ENCODE results near the gene APP.
"Not testable (repeated sequence)": the region's sequence is repeated elsewhere in the genome, so short reads cannot be mapped to it uniquely, and the experiment has no call there.

The APP gene

DNA sequence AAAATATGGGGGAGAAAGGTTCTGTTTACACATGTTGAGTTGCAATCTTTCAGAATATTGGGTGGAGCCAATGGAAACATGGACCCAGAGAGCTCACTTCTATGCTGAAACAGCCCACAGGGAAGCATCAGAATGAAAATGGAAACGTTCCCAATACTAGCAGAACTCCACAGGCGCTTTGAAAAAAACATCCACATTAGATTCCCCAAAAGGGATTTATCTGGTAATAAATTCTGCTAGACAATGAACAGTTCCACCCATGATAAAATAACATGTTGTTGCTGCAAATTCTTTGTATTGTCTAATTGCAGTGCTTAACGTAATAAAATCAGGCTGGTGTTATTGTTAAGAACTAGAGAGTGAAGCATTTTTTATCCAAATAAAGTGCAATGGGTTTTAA lies 238.8 kb downstream of the APP start:
- no peak for DNase-seq

DNA sequence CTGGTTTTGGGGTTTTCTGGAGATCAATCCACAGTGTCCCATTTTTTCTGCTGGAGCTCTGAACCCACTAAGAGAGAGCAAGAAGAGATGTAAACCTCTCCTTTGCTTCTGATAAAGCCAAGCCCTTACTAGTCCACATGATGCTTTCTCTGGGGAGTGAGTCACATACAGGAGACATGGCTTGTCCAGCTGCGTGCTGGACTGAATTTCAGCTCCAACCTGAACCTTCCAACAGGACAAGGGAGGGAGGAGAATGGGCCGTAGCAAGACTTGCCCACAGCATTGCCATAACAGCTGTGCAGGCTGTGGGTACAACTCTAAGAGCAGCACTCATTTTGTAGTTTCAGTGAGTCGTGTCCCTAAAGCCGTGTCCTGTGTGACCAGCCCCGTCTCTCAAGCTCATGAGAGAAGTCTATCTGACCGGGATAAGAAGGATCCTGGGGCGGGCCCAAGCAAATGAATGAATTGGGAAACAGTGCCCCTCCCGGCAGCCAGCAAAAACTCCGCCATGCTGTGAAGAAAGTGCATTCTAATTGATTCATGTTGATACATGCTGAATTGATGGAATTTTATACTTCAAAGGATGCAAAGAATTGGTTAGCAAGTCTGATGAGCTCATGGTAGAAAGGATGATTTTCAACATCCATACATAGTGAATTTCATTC lies 240.6 kb downstream of the APP start:
- no peak for DNase-seq

DNA sequence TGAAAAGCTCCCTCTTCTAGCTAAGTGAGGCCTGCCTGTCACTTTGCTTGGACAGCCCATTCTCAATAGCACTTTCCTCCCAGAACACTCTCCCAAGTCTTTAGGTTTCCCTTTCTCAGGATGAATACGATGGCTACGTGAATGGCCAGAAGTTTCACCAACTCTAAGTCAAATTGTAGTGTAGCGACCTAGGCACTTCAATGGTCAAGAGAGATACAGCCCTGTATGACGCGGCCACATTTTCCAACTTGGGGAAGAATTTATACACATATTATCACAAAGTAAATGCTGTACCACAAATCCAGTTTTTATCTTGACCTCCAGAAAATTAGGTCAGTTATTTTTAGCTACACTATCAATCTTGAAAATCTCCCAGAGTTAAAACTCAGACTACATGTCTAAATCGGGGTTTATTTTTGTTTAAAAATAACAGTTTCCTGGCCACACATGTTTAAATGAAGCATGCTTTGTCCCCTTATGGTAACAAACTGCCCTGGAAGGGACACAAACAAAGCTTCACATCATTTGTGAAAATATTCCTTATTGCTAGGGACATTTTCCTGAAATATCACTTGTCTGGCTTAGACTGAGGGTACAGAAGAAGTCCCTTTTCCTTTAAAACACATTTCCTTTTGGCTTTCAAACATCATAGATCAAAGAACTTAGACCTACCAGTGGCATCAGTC lies 243.2 kb downstream of the APP start:
- DNase-seq: no peak

DNA sequence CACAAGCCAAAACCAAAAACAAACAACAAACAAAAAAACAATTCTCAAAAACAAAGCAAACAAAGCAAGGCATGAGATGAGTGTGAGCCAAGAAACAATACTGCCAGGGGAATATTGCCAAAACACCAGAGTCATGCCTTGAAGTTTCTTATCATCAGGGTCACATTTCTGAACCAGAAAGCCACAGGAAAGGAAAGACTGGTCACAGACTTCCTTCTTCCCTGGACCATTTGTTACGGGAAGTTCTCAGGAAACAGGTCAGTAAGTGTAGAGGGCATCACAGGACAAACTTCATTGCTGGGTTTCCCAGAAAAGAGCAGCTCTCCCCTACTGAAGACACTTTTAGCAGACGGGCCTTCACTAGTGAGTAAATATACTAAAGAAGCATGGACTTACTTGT lies 244.6 kb downstream of the APP start:
- DNase-seq: no peak

DNA sequence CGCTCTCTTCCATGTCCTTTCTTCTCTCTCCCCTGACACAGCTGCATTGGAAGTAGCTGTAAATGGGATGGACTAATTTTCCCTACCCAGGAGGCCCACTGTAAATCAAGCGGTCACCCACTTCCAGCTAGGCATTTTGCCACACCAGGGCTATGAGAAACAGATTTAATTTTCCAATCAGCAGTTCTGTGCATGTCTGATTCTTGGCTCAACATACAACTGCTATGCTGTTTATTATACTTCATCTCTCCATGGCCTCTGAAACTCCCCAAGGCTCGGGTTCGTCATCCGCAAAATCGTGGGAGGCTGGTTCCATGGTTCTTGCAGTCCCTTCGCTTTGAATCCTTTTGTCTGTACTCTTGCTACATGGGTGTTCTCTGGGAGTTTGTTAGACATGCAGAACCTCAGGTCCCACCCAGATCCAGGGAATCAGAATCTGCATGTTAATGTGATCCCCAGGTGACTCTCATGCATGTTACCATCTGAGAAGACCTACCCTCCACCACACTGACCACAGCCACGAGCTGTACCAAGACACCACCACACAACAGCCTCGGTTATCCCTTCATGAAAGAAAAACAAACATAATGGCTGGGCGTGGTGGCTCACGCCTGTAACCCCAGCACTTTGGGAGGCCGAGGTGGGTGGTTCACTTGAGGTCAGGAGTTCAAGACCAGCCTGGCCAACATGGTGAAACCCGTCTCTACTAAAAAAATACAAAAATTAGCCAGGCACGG lies 245.3 kb downstream of the APP start:
- no peak for DNase-seq

DNA sequence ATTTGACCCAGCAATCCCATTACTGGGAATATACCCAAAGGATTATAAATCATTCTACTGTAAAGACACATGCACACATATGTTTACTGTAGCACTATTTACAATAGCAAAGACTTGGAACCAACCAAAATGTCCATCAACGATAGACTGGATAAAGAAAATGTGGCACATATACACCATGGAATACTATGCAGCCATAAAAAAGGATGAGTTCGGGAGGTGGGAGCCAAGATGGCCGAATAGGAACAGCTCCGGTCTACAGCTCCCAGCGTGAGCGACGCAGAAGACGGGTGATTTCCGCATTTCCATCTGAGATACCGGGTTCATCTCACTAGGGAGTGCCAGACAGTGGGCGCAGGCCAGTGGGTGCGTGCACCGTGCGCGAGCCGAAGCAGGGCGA lies 252.4 kb downstream of the APP start:
- not testable (repeated sequence) for DNase-seq

DNA sequence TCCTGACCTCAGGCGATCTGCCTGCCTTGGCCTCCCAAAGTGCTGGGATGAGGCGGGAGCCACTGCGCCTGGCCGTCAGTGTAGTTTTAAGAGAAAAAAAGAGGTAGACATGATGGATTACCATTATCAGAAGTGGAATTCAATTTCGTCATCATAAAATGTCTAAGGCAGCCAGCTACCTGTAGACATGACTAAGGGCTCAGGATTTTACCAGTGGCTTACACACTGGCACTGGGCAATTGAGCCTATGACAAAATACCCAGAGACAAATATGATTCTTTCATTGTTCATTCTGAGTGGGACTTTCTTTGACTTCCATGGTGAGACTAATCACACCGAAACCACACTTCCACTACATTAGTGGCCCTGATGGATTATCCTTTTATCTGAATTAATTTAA lies 254.3 kb downstream of the APP start:
- no peak for DNase-seq

DNA sequence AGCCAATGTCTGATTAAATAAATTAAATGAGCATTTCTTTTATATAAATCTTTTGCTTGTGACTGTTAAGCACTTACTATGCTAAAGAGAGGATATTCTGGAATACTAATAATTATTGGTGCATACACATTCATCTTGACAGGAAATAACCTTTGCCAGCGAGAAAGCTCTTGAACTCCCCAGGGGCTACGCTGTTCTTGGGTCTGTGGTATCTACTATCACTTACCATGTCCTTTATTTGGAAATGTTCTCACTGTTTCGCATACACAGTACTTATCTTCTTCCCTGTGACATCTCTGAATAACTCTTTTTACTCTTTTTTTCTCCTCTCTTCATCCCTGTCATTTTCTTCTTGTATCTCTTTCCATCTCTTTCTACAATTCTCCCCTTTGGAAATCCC lies 257.1 kb downstream of the APP start:
- no peak for DNase-seq

DNA sequence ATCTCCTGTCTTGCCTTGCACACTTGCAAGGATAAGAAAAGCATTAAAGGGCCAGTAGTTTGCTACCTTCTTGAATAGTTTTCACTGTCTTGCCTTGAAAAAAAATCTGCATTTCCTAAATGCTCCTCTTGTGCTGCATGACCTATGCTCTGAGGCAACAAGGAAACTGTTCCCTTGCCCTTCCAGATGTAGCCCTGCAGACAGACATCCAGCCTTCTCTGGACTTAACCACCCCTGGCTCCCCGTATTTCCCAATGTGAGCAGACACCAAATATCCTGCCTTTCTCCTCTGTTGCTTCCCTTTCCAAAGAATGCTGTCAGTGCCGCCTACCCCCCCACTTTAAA lies 258.2 kb downstream of the APP start:
- DNase-seq: no peak

DNA sequence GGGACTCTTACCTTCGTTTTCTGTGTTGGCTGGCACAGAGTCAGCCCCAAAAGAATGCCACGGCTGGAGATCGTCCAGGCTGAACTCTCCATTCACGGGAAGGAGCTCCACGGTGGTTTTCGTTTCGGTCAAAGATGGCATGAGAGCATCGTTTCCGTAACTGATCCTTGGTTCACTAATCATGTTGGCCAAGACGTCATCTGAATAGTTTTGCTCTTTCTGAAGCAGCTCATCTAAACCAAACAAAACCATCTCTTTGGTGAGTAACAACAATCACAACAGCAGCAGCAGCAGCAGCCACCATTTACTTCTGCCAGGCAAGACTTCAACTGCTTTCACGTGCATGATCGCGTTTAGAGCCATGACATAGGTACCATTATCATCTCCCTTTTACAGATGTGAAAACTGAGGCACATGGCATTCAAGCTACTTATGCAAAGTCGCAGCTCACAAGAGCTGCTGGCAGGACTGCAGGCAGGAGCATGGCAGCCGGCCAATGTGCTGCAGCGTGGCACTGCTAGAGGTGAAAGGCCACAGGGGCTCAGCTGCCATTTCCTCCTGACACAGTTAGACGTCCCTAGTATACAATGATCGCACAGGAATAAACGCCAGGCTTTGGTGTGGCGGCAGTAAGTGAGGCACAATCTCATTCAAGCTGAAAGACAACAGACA lies 258.7 kb downstream of the APP start:
- no peak for DNase-seq

DNA sequence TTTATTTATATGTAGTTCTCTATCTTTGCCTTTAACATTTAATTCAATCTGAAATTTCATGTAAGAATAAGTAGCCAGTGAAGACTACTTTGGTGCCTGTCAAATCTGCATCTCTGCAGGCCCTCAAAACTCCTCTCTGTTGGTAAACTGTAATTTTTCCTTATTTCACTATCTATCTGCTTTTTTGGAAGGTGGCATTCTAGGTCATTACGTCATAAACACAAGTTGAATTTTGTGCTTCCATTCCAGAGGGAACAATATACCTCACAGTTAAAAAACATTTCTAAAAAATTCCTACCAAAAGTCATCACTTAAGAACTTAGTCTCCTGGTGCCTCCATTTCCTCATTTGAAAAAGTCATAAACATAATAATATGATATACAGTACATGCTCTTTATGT lies 259.8 kb downstream of the APP start:
- DNase-seq: no peak

DNA sequence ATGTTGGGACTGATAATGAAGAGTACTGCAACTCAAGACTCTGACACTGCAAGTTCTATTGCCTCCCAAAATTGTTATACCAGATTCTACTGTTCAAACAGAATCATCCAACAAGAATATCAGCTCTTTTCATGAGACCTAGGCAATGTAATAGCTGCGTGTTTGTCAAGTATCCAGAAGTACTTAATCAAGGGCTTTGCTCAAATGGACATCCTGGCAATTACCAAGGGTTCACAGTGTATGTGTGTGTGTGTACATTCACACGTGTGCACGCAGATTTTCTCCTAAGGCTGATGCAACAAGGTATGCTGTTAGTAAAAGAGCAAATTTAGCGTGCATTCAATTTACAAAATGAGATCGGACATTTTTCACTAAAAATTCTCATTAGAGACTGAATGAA lies 261.2 kb downstream of the APP start:
- DNase-seq: no peak

DNA sequence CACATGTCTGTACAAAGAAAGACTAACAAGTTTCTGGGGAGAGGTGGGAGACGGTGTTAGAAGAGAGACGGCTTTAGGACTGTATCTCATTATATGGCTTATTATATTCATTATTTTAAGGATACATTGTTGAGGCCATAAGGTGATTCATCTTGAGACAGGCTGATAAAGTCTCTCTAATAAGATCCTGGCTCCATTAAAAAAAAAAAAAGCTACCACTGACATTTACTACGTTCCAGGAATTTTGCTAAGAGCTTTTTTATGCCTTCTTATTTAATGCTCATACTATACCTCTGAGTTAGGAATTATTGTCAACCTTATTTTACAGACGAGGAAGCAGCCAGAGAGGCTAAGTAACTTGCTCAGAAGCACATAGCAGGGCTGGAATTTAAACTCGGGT lies 262.1 kb downstream of the APP start:
- DNase-seq: no peak

DNA sequence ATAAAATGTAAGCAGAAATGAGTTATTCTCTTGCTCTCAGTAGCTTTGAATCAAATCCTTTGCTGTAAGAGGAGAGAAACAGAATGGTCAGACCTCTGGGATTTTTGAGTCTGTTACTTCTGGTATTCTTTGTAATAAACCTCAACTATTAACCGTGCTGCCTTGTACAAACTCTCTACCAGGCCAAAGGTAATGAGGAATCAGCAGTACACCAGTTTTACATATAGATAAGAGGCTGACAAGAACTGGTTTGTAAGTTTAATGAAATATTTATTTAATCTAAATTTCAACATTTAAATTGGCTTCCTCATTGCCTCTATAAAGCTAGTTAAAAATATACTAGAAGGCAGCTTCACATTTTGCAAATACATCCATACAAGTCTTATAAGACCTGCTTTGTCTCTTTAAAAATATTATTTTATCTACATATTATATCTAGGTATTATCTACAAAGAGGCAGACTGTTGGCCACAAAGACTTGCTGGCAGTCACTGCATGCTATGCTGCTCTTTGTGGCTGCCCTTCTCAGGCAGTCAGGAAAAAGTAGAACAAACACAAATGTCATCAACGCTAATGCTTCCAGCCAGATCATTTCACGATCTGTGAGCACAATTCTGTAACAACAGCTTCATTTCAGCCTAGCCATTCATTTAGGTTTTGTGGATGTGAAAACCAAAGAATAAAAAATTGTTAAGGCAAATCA lies 262.8 kb downstream of the APP start:
- no peak for DNase-seq

DNA sequence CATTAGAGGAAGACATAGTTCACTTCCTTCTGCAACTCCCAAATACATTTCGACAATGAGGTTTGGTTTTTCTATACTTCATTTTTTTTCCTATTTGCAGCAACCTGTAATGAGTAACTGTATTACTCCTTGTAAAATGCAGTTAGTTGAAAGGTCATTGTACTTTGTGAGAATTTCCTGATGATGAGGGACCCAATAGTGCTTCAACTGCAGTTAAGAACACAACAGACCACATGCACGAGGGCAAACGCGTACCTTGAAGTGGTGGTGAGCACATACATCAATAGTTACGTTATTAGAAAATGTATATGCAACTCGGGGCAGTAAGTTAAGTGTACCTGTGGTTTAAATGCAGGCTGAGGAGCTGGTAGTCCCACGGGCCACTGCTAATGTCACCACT lies 264.0 kb downstream of the APP start:
- no peak for DNase-seq

DNA sequence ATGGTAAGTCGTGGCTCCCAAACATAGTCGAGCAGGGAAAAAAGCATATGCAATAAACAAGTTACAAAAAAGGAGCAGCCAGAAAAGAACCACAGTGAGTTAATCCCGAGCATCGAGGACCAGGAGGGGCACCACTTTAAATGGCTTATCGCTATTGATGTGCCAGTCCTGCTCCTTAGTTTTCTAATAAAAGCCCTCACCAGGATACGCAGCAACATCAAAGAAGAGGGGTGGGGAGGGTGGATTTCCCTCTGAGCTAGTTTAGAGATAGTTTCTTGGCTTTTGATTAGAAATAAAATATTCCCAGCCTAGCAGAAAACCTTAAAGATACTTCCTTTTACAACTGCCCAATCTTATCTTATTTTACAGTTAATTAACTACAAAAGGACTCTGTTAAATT lies 265.4 kb downstream of the APP start:
- no peak for DNase-seq

DNA sequence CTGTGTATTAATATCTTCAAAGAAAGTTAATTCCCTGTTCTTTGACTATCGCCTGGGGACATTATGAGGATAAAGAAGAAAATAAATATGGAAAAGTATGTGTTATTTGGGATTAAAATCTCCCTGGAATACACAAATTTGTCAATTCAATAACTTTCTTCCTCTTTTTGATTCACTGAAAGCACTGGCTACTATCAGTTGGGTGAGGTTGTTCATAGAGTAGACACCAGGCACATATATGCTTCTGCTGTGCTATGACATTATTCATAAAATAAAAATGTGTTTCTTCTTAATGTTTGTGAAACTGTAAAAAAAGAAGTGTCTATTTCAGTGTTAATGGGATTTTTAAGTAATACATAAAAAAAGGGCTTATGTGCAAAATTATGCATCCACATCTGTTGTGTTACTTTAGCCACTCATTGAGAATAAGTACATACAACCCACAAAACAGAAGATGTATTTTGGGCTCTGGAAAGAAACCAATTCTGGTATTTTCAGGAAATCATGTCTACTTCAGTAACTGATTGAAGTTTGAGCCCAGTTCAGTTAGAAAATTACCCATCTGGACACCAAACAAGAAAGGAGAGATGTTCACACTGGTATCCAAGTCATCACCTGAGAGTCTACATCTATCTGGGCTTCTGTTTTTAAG lies 266.4 kb downstream of the APP start:
- no peak for DNase-seq

DNA sequence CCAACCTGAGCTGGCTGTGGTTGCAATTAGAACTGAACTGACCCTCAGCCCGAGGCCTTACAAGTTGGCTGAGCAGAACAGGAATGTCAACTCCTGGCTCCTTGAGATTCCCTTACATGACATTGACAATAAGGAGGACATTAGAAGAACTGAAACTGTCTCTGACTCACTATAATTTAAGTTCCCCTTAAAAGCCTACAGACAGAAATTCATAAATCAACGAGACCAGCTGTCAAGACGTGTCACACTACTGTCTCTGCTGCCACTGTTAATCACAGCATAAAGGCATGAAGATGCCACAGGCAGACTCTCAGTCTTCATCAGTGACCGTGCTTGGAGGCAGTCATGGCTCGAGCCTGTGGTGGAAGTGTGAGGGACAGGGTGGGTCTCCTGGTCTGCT lies 267.0 kb downstream of the APP start:
- no peak for DNase-seq

DNA sequence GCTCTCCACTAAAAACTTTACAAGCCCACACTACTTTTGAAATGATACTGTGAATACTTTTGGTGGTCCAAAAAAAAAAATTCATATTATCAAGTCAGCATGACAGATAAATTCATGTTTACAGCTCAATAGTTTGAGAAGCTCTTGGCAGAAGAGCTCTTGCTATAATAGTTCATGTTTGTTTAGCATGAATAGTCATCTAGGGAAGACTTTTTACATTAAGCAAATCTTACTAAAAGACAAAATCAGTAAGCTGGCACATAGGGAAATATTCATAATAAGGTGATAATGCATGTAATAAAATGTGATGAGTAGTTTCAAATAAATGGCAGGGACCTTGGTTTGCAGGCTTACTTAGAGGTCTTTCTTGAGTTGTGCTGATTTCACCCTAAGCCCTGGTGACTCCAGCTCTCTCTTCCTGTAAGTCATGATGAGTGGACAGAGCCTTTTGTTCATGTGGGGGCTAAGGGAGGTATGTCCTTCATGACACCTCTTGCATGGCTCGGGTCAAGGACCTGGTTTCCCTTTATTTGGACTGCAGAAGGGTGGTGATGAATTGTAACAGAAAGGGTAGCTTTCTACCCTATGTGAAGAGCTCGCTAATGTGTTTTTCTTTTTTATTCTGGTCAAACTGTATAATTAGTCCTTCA lies 269.1 kb downstream of the APP start:
- no peak for DNase-seq

DNA sequence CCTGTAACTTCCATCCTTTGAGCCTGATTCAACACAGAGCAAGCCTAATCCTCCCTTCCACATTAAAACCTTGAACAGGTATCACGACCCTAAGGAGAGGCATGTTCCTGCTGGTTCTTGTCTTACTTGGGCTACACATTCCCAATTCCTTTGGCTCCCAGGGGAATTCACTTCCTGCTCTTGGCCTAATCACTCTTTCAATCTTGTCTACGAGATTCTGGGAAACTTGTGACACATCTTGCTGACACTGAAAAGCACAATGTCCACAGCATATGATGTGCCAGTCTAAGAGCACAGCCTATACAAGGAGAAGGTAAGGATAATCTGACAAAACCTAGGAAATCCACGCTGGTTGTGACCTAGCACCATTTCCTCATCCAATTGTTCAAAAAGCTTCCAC lies 271.9 kb downstream of the APP start:
- no peak for DNase-seq

DNA sequence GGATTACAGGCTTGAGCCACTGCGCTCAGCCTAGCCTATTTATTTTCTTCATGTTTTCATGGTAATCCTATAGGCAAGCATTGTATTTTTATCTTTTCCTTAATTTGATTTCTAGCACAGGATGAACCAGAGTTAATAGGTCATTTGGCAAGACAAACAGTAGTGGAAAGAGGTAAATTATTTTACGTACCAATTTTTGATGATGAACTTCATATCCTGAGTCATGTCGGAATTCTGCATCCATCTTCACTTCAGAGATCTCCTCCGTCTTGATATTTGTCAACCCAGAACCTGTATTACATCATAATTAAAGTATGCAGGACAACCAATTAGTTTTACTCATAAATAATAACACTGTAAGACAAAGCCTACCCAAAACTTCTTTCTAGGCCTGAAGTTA lies 273.2 kb downstream of the APP start:
- DNase-seq: no peak

DNA sequence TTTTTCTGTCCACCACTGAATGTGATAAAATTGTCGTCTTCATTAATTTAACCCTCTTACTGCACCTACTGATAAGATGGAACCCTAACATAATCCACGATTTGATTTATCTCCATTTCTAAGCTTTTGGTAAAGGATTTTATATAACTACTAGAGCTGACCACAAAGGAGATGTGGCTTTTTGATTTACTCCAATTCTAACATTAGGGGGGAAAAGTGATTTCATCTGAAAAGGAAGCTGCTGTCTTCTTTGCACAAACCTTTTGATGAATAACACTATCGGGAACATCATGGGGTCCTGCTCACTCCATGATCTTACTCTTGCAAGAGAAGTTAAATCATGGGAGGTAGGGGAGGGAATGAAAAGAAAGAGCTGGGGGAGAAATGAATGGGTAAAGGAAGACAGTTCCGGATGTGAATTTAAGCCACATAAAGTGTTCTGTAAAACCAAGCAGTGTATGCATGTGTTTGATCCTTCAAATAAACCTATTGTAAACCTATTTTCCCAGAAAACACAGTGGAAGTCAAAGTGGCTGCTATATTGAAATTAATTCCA lies 274.0 kb downstream of the APP start:
- no peak for DNase-seq

Data from CD4-positive, alpha-beta T cell treated with Interleukin-21 for 1 hour (primary cell).